ENCODE measurements around the gene BABAM2. TPM values are rescaled to one million over a fixed set of nuclear protein-coding genes. Genes with fewer than 3 reads are reported as not detected.

The BABAM2 gene
- polyA plus RNA-seq, 3 donors = 33.2 to 52.8 (median 49.3) TPM

GRCh38 chr2:28187186-28187585 lies 296.7 kb downstream of the BABAM2 start:
- Histone ChIP-seq H3K27me3 (ENCODE audit: control insufficient read depth in 2 of 2, insufficient read depth in 2 of 2, low read length in 2 of 2) (no peaks in the 10 kb centered on the region), H3K4me1 (ENCODE audit: control insufficient read depth in 1 of 2, insufficient read depth in 2 of 2, low read length in 2 of 2) (no peaks in the 10 kb centered on the region), H3K27ac (ENCODE audit: low read depth in 1 of 2, low read length in 2 of 2) (no peak overlapping the region), H3K4me3 (replicated peaks in 1 of 3; ENCODE audit: low read depth in 2 of 3, low read length in 3 of 3) (no peak overlapping the region), H3K36me3 (replicated peaks in 1 of 2; ENCODE audit: control insufficient read depth in 1 of 2, insufficient read depth in 2 of 2, low read length in 2 of 2) (no peaks in the 10 kb centered on the region), H3K79me2 (ENCODE audit: insufficient read depth, low read length) (no peaks in the 10 kb centered on the region), H3K9ac (ENCODE audit: insufficient read depth, low read length, poor library complexity, severe bottlenecking) (no peak overlapping the region), H2AFZ (ENCODE audit: insufficient read depth, low read depth, low read length, poor library complexity, severe bottlenecking) (no peak overlapping the region), H4K20me1 (ENCODE audit: insufficient read depth, low read length) (no peaks in the 10 kb centered on the region), H3K9me3 (replicated peaks in 1 of 2; ENCODE audit: control insufficient read depth in 1 of 2, insufficient read depth in 1 of 2, low read length in 2 of 2) (no peaks in the 10 kb centered on the region), H3K4me2 (replicated peaks; ENCODE audit: extremely low read depth, low read length, poor library complexity, severe bottlenecking) (no peak overlapping the region)
- H3K4me1 Mint-ChIP-seq = no peaks in the 10 kb centered on the region
- H3K27me3 Mint-ChIP-seq (ENCODE audit: low read depth in 3 of 3) = peaks cover 0 to 4% (median 0%) of the 10 kb centered on the region in 3 donors
- no peak for DNase-seq
- intact Hi-C loops (cut with micrococcal nuclease) = no loop called here
- TF ChIP-seq CTCF (IDR thresholded peaks at IDR 0.05) = no peak
- H3K4me3 Mint-ChIP-seq = no peak overlapping the region
- peaks cover 3 to 8% of the 10 kb centered on the region in 2 donors for H3K36me3 Mint-ChIP-seq
- no peak overlapping the region for H3K27ac Mint-ChIP-seq
- peaks cover 0 to 6% (median 0%) of the 10 kb centered on the region in 7 donors for H3K9me3 Mint-ChIP-seq

- Mint-ChIP-seq H3K27ac (no peak overlapping the region), H3K4me3 (no peak overlapping the region), H3K4me1 (no peaks in the 10 kb centered on the region), H3K9me3 (peaks cover 0 to 6% (median 0%) of the 10 kb centered on the region in 7 donors), H3K36me3 (peaks cover 3 to 8% of the 10 kb centered on the region in 2 donors), H3K27me3 (ENCODE audit: low read depth in 3 of 3) (peaks cover 0 to 4% (median 0%) of the 10 kb centered on the region in 3 donors)
- Histone ChIP-seq H3K27me3 (ENCODE audit: control insufficient read depth in 2 of 2, insufficient read depth in 2 of 2, low read length in 2 of 2) (no peaks in the 10 kb centered on the region), H3K9ac (ENCODE audit: insufficient read depth, low read length, poor library complexity, severe bottlenecking) (no peak overlapping the region), H4K20me1 (ENCODE audit: insufficient read depth, low read length) (no peaks in the 10 kb centered on the region), H3K9me3 (replicated peaks in 1 of 2; ENCODE audit: control insufficient read depth in 1 of 2, insufficient read depth in 1 of 2, low read length in 2 of 2) (no peaks in the 10 kb centered on the region), H3K4me2 (replicated peaks; ENCODE audit: extremely low read depth, low read length, poor library complexity, severe bottlenecking) (no peak overlapping the region), H2AFZ (ENCODE audit: insufficient read depth, low read depth, low read length, poor library complexity, severe bottlenecking) (no peak overlapping the region), H3K79me2 (ENCODE audit: insufficient read depth, low read length) (no peaks in the 10 kb centered on the region), H3K27ac (ENCODE audit: low read depth in 1 of 2, low read length in 2 of 2) (no peak overlapping the region), H3K4me1 (ENCODE audit: control insufficient read depth in 1 of 2, insufficient read depth in 2 of 2, low read length in 2 of 2) (peaks cover 0 to 5% of the 10 kb centered on the region in 2 donors), H3K4me3 (replicated peaks in 1 of 3; ENCODE audit: low read depth in 2 of 3, low read length in 3 of 3) (no peak overlapping the region), H3K36me3 (replicated peaks in 1 of 2; ENCODE audit: control insufficient read depth in 1 of 2, insufficient read depth in 2 of 2, low read length in 2 of 2) (no peaks in the 10 kb centered on the region)
- 92% methylated on average over 4 of the region's 4 CpGs for WGBS (ENCODE audit: insufficient coverage)
- no peak for TF ChIP-seq CTCF (IDR thresholded peaks at IDR 0.05)
- intact Hi-C loops (cut with micrococcal nuclease) = no loop called here
- no peak for DNase-seq
These were observed 297.9 kb downstream of the BABAM2 start for GRCh38 chr2:28188436-28188835.
